Effector memory CD4-positive, alpha-beta T cell (primary cell): ENCODE measurements around the gene ARRB1.
A peak's percentile ranks its signal among the peaks of the same experiment; 100 is the strongest.

Source experiments
- DNase-seq, 3 donors: peaks; one replicate each; pipeline ENCODE4 v3.0.0-alpha.2; 2020
- H3K27ac ChIP-seq: 2 replicates; pipeline ENCODE4 v1.7.0; 2013; ENCODE audit warnings: mild to moderate bottlenecking, low read length, moderate library complexity; ENCODE audit not compliant: insufficient read depth, poor library complexity, severe bottlenecking
- H3K27me3 ChIP-seq: replicated peaks from 2 replicates; pipeline ENCODE4 v1.7.0; 2013; ENCODE audit warnings: mild to moderate bottlenecking, low read length; ENCODE audit not compliant: insufficient read depth, control insufficient read depth, poor library complexity, severe bottlenecking
- H3K36me3 ChIP-seq: 2 replicates; pipeline ENCODE4 v1.7.0; 2013; ENCODE audit warnings: mild to moderate bottlenecking, low read length, moderate library complexity; ENCODE audit not compliant: control insufficient read depth, insufficient read depth
- H3K4me1 ChIP-seq: 2 replicates; pipeline ENCODE4 v1.7.0; 2013; ENCODE audit warnings: low read length, mild to moderate bottlenecking; ENCODE audit not compliant: control insufficient read depth, insufficient read depth, poor library complexity, severe bottlenecking
- H3K4me3 ChIP-seq: 2 replicates; pipeline ENCODE4 v1.7.0; 2013; ENCODE audit warnings: low read length, low read depth, mild to moderate bottlenecking; ENCODE audit not compliant: insufficient read depth, poor library complexity, severe bottlenecking
- H3K9me3 ChIP-seq: 2 replicates; pipeline ENCODE4 v1.7.0; 2013; ENCODE audit warnings: mild to moderate bottlenecking, low read length, moderate library complexity; ENCODE audit not compliant: control insufficient read depth

The ARRB1 gene

DNA sequence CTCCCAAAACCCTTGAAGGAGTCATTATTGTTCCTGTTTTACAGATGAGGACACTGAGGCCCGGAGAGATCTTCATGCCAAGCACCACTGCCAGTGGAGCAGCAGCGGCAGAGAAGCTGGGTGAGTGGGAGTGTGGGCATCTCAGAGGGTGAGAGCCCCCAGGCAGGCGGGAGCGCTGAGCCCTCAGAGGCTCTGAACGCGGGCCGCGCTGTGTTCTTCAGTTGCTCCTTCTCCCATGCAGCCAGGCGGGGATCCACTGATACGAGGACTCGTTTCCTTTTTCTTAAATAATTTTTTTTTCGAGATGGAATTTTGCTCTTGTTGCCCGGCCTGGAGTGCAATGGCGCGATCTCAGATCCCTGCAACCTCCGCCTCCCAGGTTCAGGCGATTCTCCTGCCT is 63.9 kb downstream of the ARRB1 start:
- H3K27me3 ChIP-seq = no peaks in the 10 kb centered on the region
- H3K9me3 ChIP-seq = no peaks in the 10 kb centered on the region
- no peak overlapping the region for H3K27ac ChIP-seq
- DNase-seq = no peak
- peaks cover 24% of the 10 kb centered on the region for H3K36me3 ChIP-seq
- H3K4me3 ChIP-seq = no peak overlapping the region
- no peaks in the 10 kb centered on the region for H3K4me1 ChIP-seq

DNA sequence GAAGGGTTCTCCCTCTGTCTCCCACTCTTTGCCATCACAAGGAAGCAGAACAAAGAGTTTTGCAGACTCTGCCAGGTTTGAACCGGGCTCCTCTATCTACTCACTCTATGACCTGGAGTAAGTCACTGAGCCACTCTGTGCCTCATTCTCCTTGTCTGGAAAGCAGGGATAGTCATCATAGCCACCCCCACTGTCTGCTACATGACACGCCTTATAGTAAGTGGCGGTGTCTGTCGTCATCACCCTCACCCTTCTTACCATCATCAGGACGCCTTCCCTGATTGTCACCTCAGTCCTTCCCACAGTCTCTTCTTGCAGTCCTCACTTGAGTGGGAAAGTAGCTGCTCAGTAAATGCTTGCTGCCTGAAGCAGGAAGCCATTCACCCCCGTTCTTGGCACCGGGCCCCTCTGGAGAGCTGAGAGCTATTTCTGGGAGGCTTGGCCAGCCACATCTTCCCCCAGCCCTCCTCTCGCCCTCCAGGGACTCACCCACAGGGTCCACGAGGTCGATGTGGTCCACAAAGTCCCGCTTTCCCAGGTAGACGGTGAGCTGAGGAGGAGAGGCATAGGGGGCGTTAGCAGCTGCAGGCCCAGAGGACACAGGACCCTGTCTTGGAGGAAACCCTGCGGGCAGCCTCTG is 64.5 kb downstream of the ARRB1 start:
- H3K27me3 ChIP-seq = no peaks in the 10 kb centered on the region
- H3K4me3 ChIP-seq = no peak overlapping the region
- no peaks in the 10 kb centered on the region for H3K9me3 ChIP-seq
- H3K27ac ChIP-seq = no peak overlapping the region
- no peak for DNase-seq
- H3K4me1 ChIP-seq = no peaks in the 10 kb centered on the region
- H3K36me3 ChIP-seq = peaks cover 30% of the 10 kb centered on the region

DNA sequence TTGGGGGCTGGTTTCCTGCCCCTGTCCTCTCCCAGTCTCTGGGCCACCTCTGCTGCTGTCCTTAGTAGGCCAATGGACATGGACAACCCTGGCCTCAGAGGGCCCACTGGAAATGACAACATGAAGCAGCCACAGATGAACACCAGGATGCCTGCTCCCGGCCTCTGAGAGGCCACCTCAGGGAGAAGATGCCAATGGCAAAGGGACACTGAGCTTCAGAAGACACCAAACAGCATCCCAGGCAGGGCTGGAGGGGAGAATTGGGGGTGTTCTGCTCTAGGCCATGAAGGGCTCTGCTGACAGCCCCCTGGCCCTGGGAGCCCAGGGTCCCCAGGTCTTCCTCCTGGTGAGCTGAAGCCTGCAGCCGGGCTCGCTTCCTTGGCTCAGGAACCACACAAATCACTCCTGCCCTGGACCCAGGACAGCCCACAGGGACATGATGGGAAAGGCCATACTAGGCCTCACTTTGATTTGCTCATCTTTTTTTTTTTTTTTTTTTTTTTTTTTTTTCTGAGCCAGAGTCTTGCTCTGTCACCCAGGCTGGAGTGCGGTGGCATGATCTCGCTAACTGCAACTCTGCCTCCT is 65.6 kb downstream of the ARRB1 start:
- H3K27me3 ChIP-seq = no peaks in the 10 kb centered on the region
- H3K4me3 ChIP-seq = no peak overlapping the region
- no peak overlapping the region for H3K27ac ChIP-seq
- no peaks in the 10 kb centered on the region for H3K4me1 ChIP-seq
- peaks cover 40% of the 10 kb centered on the region for H3K36me3 ChIP-seq
- no peaks in the 10 kb centered on the region for H3K9me3 ChIP-seq
- no peak for DNase-seq

DNA sequence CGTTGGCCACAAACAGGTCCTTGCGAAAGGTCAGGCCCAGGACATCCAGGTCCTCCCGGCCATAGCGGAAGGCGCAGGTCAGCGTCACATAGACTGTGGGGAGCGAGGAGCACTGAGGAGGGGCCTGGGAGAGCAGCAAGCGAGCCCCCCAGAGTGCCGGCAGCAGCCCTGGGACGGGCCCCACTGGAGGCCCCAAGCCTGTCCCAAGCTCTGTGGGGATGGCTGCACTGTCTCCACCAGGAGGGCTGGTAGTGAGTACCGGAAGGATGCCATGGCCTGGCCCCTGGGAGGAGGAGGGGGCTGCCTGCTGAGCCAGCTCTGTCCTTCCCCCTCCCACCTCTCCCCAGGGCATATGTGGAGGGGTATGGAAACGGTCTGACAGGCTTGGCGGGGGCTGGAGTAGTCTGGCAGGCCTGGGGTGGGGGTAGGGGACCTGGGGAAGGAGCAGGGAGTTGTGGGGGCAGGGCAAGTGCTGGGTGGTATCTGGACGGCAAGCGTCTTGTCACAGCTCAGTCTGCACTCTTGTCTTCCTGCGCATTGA is 68.0 kb downstream of the ARRB1 start:
- H3K4me1 ChIP-seq = no peaks in the 10 kb centered on the region
- no peaks in the 10 kb centered on the region for H3K27me3 ChIP-seq
- no peak overlapping the region for H3K27ac ChIP-seq
- no peak for DNase-seq
- peaks cover 50% of the 10 kb centered on the region for H3K36me3 ChIP-seq
- no peak overlapping the region for H3K4me3 ChIP-seq
- H3K9me3 ChIP-seq = no peaks in the 10 kb centered on the region

DNA sequence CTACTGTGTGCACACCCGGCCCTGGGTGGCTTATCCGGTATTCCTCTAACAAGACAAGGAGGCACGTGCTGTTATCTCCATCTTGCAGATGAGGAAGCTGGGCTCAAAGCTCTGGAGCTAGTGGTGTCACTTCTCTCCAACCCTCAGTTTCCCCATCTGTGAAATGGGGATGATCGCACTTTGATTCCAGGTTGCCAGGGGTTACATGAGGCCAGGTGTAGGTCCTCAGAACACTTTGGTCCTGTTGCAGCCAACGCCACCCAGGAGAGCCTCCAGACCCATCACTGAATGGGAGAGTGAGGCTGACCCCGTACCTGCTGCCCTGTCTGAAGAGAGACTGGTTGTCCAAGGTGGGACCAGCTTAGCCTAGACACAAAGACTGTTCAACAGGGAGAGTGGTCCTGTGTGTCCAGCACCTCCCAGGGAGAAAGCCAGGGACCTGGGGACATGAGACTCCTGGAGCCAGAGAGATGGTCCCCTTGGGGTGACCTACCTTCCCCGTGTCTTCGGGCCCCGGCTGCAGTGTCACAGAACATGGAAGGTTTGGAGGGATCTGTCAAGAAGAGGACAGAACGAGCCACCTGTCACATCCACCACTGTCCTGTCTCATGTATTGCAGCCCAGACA is 69.9 kb downstream of the ARRB1 start:
- H3K36me3 ChIP-seq = peaks cover 54% of the 10 kb centered on the region
- H3K27ac ChIP-seq = no peak overlapping the region
- no peak overlapping the region for H3K4me3 ChIP-seq
- H3K27me3 ChIP-seq = no peaks in the 10 kb centered on the region
- H3K4me1 ChIP-seq = peaks cover 13% of the 10 kb centered on the region
- DNase-seq = no peak
- no peaks in the 10 kb centered on the region for H3K9me3 ChIP-seq

DNA sequence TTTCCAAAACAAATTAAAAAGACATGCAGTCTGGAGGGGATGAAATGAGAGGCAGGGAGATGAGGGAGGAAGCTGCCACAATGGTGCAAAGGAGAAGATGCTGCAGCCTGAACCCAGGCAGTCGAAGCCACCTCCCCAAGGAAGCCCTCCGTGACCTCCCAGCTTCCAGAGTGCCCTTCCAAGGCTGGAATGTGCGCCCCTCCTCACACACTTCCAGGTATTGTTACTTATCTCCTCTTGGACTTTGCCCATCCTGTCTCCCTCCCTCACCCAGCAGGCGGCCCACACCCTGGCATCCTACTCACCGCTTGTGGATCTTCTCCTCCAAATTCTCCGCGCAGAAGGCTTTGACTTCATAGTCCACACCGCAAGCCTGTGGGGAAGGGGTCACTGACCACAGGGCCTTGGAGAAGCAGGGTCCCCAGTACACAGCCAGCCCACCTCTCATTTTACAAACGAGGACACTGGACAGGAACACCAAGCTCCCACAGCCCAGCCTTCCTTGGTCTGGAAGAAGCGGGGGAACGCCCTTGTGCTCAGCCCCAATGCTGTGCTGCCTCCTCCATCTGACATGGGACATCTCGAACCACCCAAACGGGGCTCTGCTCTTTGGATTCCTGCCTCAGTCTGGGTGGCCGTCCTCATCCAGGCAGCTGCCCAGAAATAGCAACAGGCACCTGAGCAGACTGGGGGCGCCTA is 70.5 kb downstream of the ARRB1 start:
- Histone ChIP-seq H3K4me1 (peaks cover 20% of the 10 kb centered on the region), H3K27ac (no peak overlapping the region), H3K27me3 (no peaks in the 10 kb centered on the region), H3K36me3 (peaks cover 54% of the 10 kb centered on the region), H3K4me3 (no peak overlapping the region), H3K9me3 (no peaks in the 10 kb centered on the region)
- DNase-seq = no peak

DNA sequence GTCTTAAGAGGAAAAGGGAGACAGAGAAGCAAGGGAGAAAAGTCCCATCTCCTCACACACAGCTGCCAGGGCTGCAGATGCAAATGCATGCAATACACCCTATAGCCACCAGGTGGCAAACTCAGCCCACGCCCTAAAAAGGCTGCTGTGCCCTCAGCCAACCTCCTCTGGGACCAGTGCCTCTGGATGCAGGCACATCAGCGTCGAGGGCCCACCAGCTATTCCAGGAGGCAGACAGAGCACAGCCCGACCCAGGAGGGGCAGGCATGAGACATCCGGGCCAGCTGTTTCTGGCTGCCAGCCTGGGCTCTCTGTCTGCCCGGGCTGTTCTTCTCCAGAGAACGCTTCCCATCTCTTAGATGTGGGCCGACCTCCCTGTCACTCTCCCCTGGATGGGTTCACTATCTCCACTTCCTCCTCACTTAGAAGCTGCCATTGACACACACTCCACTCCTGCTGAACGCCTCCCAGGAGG is 71.2 kb downstream of the ARRB1 start:
- Histone ChIP-seq H3K9me3 (no peaks in the 10 kb centered on the region), H3K27me3 (no peaks in the 10 kb centered on the region), H3K36me3 (peaks cover 48% of the 10 kb centered on the region), H3K4me1 (peaks cover 23% of the 10 kb centered on the region), H3K4me3 (no peak overlapping the region), H3K27ac (no peak overlapping the region)
- peak; percentile 34 to 56 (median 43) for DNase-seq

DNA sequence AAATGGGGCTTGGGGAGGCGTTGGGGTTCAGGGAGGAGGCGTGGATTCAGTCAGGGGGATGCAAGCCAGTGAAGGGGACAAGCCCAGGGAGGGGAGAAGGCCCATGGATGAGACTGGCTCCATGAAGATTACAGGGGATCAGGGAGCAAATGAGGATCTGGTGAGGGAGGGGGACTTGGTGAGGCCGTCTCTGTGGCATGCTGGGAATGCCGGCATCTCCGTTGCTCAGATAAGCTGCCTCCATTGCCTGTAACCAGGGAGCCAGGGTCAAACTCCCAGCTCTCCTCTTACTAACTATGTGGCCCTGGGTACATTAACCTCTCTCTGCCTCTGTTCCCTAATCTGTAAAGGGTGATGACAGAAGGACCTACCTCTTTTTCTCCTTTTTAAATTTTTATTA is 72.2 kb downstream of the ARRB1 start:
- Histone ChIP-seq H3K9me3 (no peaks in the 10 kb centered on the region), H3K27me3 (no peaks in the 10 kb centered on the region), H3K4me3 (no peak overlapping the region), H3K27ac (no peak overlapping the region), H3K4me1 (peaks cover 24% of the 10 kb centered on the region), H3K36me3 (peaks cover 45% of the 10 kb centered on the region)
- DNase-seq = no peak

DNA sequence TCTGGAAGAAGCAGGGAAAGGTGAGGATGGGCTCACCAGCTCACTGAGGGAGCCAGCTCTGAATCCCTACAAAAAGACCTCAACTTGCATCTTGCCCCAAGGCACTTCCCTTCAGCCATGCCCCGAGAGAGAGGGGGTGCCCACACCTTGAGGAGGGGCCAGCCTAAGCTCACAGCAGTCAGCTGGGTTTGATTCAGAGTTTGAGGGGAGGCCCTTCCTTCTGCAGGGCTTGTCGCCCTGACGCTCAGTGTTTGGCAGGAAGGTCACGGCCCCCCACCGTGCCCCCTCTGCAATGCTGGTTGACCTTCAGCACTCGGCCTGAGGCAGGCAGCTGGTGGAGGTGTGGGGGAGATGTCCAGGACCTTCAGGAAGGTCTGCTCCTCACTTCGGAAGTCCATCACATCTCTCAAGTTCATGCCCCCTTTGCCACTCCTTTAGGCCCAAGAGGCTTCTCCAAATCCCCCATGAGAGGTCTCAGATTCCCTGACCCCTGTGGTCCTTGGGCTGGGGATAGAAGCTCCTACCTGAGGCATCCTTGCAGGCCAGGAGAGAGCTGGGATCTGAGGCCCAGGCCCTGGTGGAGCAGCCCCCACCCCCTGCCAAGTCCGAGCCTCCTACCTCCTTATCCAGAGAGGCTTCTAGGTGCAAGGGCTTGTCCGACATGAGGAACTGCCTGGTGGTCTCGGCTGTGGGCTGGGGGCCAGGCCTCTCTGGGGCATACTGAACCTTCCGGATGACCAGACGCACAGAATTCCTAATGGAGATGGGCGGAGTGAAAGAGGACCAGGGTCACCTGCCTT is 73.3 kb downstream of the ARRB1 start:
- H3K4me3 ChIP-seq = no peak overlapping the region

More for the DNA sequence above, 73.3 kb downstream of the ARRB1 start:
- no peak for DNase-seq
- Histone ChIP-seq H3K9me3 (no peaks in the 10 kb centered on the region), H3K4me1 (peaks cover 33% of the 10 kb centered on the region), H3K36me3 (peaks cover 40% of the 10 kb centered on the region), H3K27me3 (no peaks in the 10 kb centered on the region), H3K27ac (peak overlapping the region; percentile 65)
